ES-I3 (cell line): ENCODE measurements around the gene CLN6.
"Not testable (repeated sequence)": the region's sequence is repeated elsewhere in the genome, so short reads cannot be mapped to it uniquely, and the experiment has no call there.

Source experiments
- H3K36me3 ChIP-seq: 2 replicates; pipeline ENCODE4 v1.6.1; 2013; ENCODE audit warnings: mild to moderate bottlenecking, low read length, control low read depth, moderate library complexity; ENCODE audit not compliant: insufficient read depth
- H3K4me1 ChIP-seq: 2 replicates; pipeline ENCODE4 v1.6.1; 2013; ENCODE audit warnings: mild to moderate bottlenecking, control low read depth, low read length; ENCODE audit not compliant: insufficient read depth
- H3K9ac ChIP-seq: 2 replicates; pipeline ENCODE4 v1.6.1; 2013; ENCODE audit warnings: low read depth, mild to moderate bottlenecking, low read length, moderate library complexity
- H3K9me3 ChIP-seq: 2 replicates; pipeline ENCODE4 v1.6.1; 2013; ENCODE audit warnings: mild to moderate bottlenecking, low read length, moderate library complexity; ENCODE audit not compliant: control insufficient read depth, insufficient read depth

The CLN6 gene

DNA sequence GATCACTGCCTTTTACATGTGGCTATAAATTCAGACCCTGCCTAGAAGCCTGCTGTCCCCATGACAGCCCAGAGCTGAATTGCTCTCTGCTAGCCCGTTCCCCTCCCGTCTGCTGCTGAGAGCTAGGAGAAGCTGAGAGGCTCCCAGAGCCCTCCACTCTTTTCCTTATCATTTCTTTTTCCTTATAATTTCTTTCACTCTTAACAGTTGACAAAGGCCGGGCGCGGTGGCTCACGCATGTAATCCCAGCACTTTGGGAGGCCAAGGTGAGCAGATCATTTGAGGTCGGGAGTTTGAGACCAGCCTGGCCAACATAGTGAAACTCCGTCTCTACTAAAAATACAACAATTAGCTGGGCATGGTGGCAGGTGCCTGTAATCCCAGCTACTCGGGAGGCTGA lies 5.0 kb upstream of the CLN6 start:
- H3K9me3 ChIP-seq, H3K9ac ChIP-seq, H3K36me3 ChIP-seq, H3K4me1 ChIP-seq: not testable (repeated sequence)

DNA sequence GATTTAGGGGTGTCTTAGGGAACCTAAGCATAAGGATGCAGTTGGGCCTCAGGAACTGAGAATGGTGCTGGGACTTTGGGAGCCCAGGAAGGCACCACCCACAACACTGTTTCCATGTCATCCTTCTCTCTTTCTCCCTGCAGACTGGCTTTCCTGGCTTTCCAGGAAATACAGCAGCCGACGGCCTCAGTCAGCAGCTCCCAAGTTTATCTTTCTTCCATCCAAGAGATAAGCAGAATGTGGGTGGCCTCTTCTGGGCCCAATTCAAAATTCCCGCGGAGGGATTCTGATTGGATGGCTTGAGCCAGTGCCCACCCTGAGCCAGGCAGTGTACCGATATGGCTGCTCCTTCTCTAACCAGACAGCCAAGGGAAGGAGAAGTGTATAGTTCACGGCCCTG lies 4.5 kb upstream of the CLN6 start:
- Histone ChIP-seq H3K9me3 (no peaks in the 10 kb centered on the region), H3K36me3 (no peaks in the 10 kb centered on the region), H3K9ac (no peak overlapping the region), H3K4me1 (no peaks in the 10 kb centered on the region; the same call in 1 of the 2 replicates)

DNA sequence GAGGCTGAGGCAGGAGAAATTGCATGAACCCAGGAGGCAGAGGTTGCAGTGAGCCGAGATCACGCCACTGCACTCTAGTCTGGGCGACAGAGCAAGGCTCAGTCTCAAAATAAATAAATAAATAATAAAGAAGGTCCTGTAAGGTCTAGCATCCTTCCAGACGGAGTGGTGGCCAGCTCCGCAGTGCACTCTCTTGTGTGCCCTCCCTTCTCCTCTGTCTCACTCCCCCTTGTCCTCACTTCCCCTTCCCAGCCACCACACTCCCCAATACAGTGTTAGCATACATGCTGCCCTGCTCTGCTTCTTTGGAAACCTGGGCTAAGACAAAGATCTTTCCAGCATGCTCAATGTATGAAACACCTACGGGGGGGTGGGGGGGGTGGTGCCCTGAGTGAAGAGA lies 3.4 kb upstream of the CLN6 start:
- H3K9me3 ChIP-seq: no peaks in the 10 kb centered on the region
- H3K36me3 ChIP-seq: no peaks in the 10 kb centered on the region
- no peaks in the 10 kb centered on the region; the same call in 1 of the 2 replicates for H3K4me1 ChIP-seq
- H3K9ac ChIP-seq: no peak overlapping the region

- no peaks in the 10 kb centered on the region for H3K9me3 ChIP-seq
- no peaks in the 10 kb centered on the region for H3K36me3 ChIP-seq
- peaks cover 4% of the 10 kb centered on the region for H3K4me1 ChIP-seq
- no peak overlapping the region for H3K9ac ChIP-seq
These were observed 2.9 kb upstream of the CLN6 start for GRCh38 chr15:68232449-68232848.

- Histone ChIP-seq H3K36me3 (no peaks in the 10 kb centered on the region), H3K9me3 (no peaks in the 10 kb centered on the region), H3K9ac (no peak overlapping the region), H3K4me1 (peaks cover 7% of the 10 kb centered on the region)
These were observed 1.7 kb upstream of the CLN6 start for GRCh38 chr15:68231102-68231818.

DNA sequence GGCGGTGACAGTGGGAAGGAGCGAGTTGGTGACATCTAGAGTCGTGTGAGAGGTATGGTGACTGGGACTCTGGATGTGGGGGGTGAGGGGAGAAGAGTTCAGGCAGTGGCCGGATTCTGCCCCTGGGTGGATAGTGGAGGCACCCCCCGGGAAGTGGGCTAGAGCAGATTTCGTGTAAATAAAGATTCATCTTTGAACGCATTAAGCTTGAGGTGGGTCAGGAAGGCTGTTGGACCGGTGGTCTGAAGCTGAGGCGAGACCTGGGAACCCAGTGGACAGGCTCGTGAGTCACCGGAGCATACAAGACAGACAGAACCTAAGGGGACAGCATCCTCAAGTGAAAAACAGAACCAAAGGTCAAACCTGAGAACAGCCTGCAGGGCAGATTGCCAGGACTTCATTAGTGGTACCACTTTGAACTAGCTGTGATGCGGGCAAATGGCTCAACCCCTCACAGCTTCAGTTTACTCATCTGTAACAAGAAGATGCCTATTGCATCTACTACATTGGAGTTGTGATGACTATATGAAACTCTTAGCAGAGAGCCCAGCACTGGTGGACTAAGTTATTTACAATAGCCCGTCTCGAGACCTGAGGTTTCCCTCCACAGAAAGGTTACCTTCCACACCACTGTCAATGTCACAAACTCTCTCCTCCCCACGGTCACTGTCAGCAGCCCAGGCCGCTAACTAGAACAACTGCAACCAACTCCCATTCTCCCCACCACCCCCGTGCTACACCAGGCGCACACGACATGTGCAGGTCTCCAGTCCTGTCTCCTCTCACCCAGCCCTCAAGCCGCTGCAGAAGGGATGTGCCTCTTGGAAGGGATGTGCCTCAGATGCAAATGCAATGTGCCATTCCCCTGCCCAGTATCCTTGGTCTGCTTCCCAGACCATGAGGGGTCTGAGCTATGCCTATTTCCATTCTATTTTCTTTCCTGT lies 901 bp upstream of the CLN6 start:
- Histone ChIP-seq H3K36me3 (no peaks in the 10 kb centered on the region), H3K9ac (peak overlapping the region; percentile 88), H3K9me3 (no peaks in the 10 kb centered on the region), H3K4me1 (peaks cover 7% of the 10 kb centered on the region)

GRCh38 chr15:68228971-68229385 lies 550 bp downstream of the CLN6 start:
- H3K4me1 ChIP-seq: peaks cover 7% of the 10 kb centered on the region; the same call in 1 of the 2 replicates
- H3K36me3 ChIP-seq: no peaks in the 10 kb centered on the region
- no peaks in the 10 kb centered on the region for H3K9me3 ChIP-seq
- H3K9ac ChIP-seq: peak overlapping the region; percentile 88

GRCh38 chr15:68228143-68228970 lies 1.2 kb downstream of the CLN6 start:
- Histone ChIP-seq H3K9me3 (peaks cover under 1% of the 10 kb centered on the region; the same call in 1 of the 2 replicates), H3K4me1 (peaks cover 7% of the 10 kb centered on the region; the same call in 1 of the 2 replicates), H3K36me3 (no peaks in the 10 kb centered on the region), H3K9ac (peak overlapping the region; percentile 88)

GRCh38 chr15:68227643-68228142 lies 1.8 kb downstream of the CLN6 start:
- peaks cover 5% of the 10 kb centered on the region; the same call in 1 of the 2 replicates for H3K9me3 ChIP-seq
- H3K36me3 ChIP-seq: no peaks in the 10 kb centered on the region
- H3K4me1 ChIP-seq: peaks cover 7% of the 10 kb centered on the region; the same call in 1 of the 2 replicates
- peak overlapping the region; percentile 88 for H3K9ac ChIP-seq

- not testable (repeated sequence) for H3K9ac ChIP-seq, H3K4me1 ChIP-seq, H3K36me3 ChIP-seq, H3K9me3 ChIP-seq
These were observed 4.1 kb downstream of the CLN6 start for GRCh38 chr15:68225442-68225841.

DNA sequence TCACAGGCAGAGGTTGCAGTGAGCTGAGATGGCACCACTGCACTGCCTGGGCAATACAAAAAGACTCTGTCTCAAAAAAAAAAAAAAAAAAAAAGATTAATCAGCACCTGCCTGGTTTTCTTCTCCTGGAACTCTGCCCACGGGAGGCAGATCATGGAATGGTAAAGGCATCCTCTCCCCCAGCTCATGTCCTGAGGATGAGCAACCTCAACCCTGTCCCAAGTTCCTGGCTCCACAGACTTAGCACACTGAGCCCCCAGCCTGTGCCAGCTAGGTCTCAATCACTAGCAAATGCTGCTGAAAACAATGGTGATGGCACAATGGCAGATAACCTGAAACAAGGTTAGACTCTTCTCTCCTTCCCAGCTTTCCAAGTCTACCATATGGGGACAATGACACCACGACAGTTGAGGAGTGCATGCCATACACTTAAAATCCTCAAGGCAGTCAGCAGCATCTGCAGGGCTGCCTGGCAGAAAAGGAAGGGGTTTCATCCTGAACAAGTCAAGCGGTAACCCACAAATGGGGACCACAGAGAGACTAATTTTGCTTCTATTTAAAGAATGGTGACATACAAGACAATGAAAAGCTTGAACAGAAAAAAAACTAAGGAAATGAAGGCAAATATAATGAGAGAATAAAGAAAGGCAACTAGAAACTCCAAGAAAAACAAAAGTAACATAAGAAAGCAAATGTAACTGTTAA lies 4.8 kb downstream of the CLN6 start:
- no peak overlapping the region for H3K9ac ChIP-seq
- H3K36me3 ChIP-seq: no peaks in the 10 kb centered on the region; the same call in 1 of the 2 replicates
- peaks cover 5% of the 10 kb centered on the region; the same call in 1 of the 2 replicates for H3K9me3 ChIP-seq
- peaks cover 7% of the 10 kb centered on the region; the same call in 1 of the 2 replicates for H3K4me1 ChIP-seq

GRCh38 chr15:68224108-68224507 lies 5.4 kb downstream of the CLN6 start:
- peaks cover 7% of the 10 kb centered on the region; the same call in 1 of the 2 replicates for H3K4me1 ChIP-seq
- H3K36me3 ChIP-seq: no peaks in the 10 kb centered on the region; the same call in 1 of the 2 replicates
- H3K9ac ChIP-seq: no peak overlapping the region

GRCh38 chr15:68223171-68223570 lies 6.4 kb downstream of the CLN6 start:
- Histone ChIP-seq H3K36me3 (peaks cover 3% of the 10 kb centered on the region), H3K9me3 (peaks cover 5% of the 10 kb centered on the region; the same call in 1 of the 2 replicates), H3K9ac (no peak overlapping the region), H3K4me1 (peaks cover 7% of the 10 kb centered on the region; the same call in 1 of the 2 replicates)

More at GRCh38 chr15:68224108-68224507, 5.4 kb downstream of the CLN6 start:
- peaks cover 5% of the 10 kb centered on the region; the same call in 1 of the 2 replicates for H3K9me3 ChIP-seq
